Measurements from ENCODE around the gene MPZL3. TPM values are rescaled to one million over a fixed set of nuclear protein-coding genes. Genes with fewer than 3 reads are reported as not detected.

The MPZL3 gene
- total RNA-seq, 1 experiment from 2014 or later: 0.52 TPM

DNA sequence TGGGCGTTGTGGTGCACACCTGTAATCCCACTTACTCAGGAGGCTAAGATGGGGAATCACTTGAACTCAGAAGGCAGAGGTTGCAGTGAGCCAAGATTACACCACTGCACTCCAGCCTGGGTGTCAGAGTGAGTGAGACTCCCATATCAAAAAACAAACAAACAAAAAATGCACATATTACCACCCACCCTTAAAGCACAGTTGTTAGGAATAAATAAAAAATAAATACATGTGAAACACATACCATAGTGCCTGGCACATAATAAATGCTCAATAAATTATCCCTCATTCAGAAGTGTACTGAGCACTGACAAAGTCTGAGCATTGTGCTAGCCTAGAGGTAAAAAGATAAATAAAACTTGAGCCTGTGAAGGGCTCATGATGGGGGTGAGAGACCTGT lies 18.3 kb downstream of the MPZL3 start:
- Histone ChIP-seq H3K4me3 (ENCODE audit: low read depth, low read length, poor library complexity, severe bottlenecking) (no peak overlapping the region), H3K27ac (ENCODE audit: low read depth, low read length, poor library complexity, severe bottlenecking) (no peak overlapping the region), H3K27me3 (replicated peaks; ENCODE audit: insufficient read depth, low read depth, low read length, poor library complexity) (peaks cover 37% of the 10 kb centered on the region), H3K36me3 (ENCODE audit: insufficient read depth, low read length, poor library complexity, severe bottlenecking) (no peaks in the 10 kb centered on the region), H3K9me3 (ENCODE audit: low read depth, low read length, poor library complexity, severe bottlenecking) (no peaks in the 10 kb centered on the region), H3K4me1 (ENCODE audit: insufficient read depth, low read length, poor library complexity, severe bottlenecking) (no peaks in the 10 kb centered on the region)
- ChIA-PET POLR2A (ENCODE audit: low non-redundant PET) (no interaction called here), CTCF (no interaction called here)
- TF ChIP-seq, protein P1, sequence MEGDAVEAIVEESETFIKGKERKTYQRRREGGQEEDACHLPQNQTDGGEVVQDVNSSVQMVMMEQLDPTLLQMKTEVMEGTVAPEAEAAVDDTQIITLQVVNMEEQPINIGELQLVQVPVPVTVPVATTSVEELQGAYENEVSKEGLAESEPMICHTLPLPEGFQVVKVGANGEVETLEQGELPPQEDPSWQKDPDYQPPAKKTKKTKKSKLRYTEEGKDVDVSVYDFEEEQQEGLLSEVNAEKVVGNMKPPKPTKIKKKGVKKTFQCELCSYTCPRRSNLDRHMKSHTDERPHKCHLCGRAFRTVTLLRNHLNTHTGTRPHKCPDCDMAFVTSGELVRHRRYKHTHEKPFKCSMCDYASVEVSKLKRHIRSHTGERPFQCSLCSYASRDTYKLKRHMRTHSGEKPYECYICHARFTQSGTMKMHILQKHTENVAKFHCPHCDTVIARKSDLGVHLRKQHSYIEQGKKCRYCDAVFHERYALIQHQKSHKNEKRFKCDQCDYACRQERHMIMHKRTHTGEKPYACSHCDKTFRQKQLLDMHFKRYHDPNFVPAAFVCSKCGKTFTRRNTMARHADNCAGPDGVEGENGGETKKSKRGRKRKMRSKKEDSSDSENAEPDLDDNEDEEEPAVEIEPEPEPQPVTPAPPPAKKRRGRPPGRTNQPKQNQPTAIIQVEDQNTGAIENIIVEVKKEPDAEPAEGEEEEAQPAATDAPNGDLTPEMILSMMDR (conservative IDR thresholded peaks at IDR 0.05; ENCODE audit: low read depth, low read length): no peak
- TF ChIP-seq EZH2 (IDR thresholded peaks at IDR 0.05; ENCODE audit: borderline replicate concordance, low read depth, low read length, poor library complexity, severe bottlenecking): no peak
- DNase-seq (ENCODE audit: low spot score): no peak
- no TSS peak for BruUV-seq (replicated peaks)
- intact Hi-C loops (cut with micrococcal nuclease; ENCODE audit: unreplicated experiment): no loop called here

DNA sequence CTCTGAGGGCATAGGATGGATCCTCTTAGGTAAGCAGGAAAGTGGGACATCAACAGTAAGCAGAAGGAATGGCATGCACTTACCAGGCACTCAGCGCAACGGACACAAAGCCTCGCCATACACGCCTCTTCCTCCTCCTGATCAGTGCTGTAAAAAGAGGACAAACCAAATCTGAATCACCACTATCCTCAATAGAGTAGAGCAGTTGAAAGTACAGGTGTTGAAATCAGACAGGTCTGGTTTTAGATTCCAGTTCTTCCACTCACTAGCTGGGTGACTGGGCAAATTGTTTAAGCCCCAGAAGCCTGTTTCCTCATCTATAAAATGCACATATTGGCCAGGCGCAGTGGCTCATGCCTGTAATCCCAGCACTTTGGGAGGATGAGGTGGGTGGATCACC lies 18.8 kb downstream of the MPZL3 start:
- Histone ChIP-seq H3K9me3 (ENCODE audit: low read depth, low read length, poor library complexity, severe bottlenecking) (no peaks in the 10 kb centered on the region), H3K36me3 (ENCODE audit: insufficient read depth, low read length, poor library complexity, severe bottlenecking) (no peaks in the 10 kb centered on the region), H3K4me3 (ENCODE audit: low read depth, low read length, poor library complexity, severe bottlenecking) (no peak overlapping the region), H3K27me3 (replicated peaks; ENCODE audit: insufficient read depth, low read depth, low read length, poor library complexity) (peaks cover 39% of the 10 kb centered on the region), H3K4me1 (ENCODE audit: insufficient read depth, low read length, poor library complexity, severe bottlenecking) (no peaks in the 10 kb centered on the region), H3K27ac (ENCODE audit: low read depth, low read length, poor library complexity, severe bottlenecking) (no peak overlapping the region)
- CTCF ChIA-PET: no interaction called here
- POLR2A ChIA-PET (ENCODE audit: low non-redundant PET): no interaction called here
- no peak for TF ChIP-seq EZH2 (IDR thresholded peaks at IDR 0.05; ENCODE audit: borderline replicate concordance, low read depth, low read length, poor library complexity, severe bottlenecking)
- TF ChIP-seq, protein P1 (conservative IDR thresholded peaks at IDR 0.05; ENCODE audit: low read depth, low read length): no peak
- no TSS peak for BruUV-seq (replicated peaks)
- intact Hi-C loops (cut with micrococcal nuclease; ENCODE audit: unreplicated experiment): no loop called here
- DNase-seq (ENCODE audit: low spot score): no peak

DNA sequence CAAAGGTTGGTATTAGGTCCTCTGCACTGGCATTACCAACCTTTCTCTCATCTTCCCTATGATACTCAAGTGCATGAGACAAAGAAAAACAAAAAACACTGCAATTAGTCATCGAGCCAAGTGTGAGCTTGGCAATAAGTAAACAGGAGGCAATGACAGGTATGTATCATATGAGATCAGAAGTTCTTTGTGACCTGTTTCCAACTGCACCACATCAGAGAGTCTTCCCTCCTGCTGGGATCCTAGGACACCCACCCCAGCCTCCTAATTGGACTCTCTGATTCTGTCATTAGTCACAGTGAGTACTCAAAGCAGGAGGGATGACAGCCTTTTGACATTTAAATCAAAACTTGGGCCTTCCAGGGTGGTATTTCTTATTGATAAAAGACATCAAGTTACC lies 19.5 kb downstream of the MPZL3 start:
- no TSS peak for BruUV-seq (replicated peaks)
- no peak overlapping the region for H3K4me3 ChIP-seq (ENCODE audit: low read depth, low read length, poor library complexity, severe bottlenecking)
- H3K36me3 ChIP-seq (ENCODE audit: insufficient read depth, low read length, poor library complexity, severe bottlenecking): no peaks in the 10 kb centered on the region
- intact Hi-C loops (cut with micrococcal nuclease; ENCODE audit: unreplicated experiment): no loop called here
- DNase-seq (ENCODE audit: low spot score): no peak
- H3K27ac ChIP-seq (ENCODE audit: low read depth, low read length, poor library complexity, severe bottlenecking): no peak overlapping the region
- ChIA-PET POLR2A (ENCODE audit: low non-redundant PET) (no interaction called here), CTCF (no interaction called here)
- H3K4me1 ChIP-seq (ENCODE audit: insufficient read depth, low read length, poor library complexity, severe bottlenecking): no peaks in the 10 kb centered on the region
- H3K9me3 ChIP-seq (ENCODE audit: low read depth, low read length, poor library complexity, severe bottlenecking): no peaks in the 10 kb centered on the region
- no peak for TF ChIP-seq EZH2 (IDR thresholded peaks at IDR 0.05; ENCODE audit: borderline replicate concordance, low read depth, low read length, poor library complexity, severe bottlenecking)
- TF ChIP-seq, protein P1 (conservative IDR thresholded peaks at IDR 0.05; ENCODE audit: low read depth, low read length): no peak
- H3K27me3 ChIP-seq (replicated peaks; ENCODE audit: insufficient read depth, low read depth, low read length, poor library complexity): peaks cover 43% of the 10 kb centered on the region
